SU-DHL-6 (cell line): ENCODE results near the gene PMVK.
A peak's percentile ranks its signal among the peaks of the same experiment; 100 is the strongest.

Source experiments
- H2AFZ ChIP-seq: fragments of 200-600 bp; sonication (generic); 2 replicates; pipeline ENCODE4 v1.6.1; 2014; ENCODE audit warnings: low read depth, mild to moderate bottlenecking, moderate library complexity, mixed read lengths, antibody characterized with exemption, low read length; ENCODE audit not compliant: severe bottlenecking
- H3F3A ChIP-seq: fragments of 200-600 bp; shearing (Covaris generic); 2 replicates; pipeline ENCODE4 v1.6.0; 2016; ENCODE audit warnings: antibody characterized with exemption, mild to moderate bottlenecking; ENCODE audit not compliant: insufficient read depth
- H3K27ac ChIP-seq: fragments of 200-600 bp; sonication (generic); 2 replicates; pipeline ENCODE4 v1.5.1; 2016; ENCODE audit warnings: low read depth, mild to moderate bottlenecking, low read length, moderate library complexity, mixed read lengths
- H3K27me3 ChIP-seq: fragments of 200-600 bp; sonication (generic), shearing (Covaris generic); 2 replicates; pipeline ENCODE4 v1.6.0; 2014; ENCODE audit warnings: mild to moderate bottlenecking, low read length
- H3K36me3 ChIP-seq: fragments of 200-600 bp; sonication (generic); 2 replicates; pipeline ENCODE4 v1.6.1; 2014; ENCODE audit warnings: mild to moderate bottlenecking, low read length, mixed read lengths
- H3K4me2 ChIP-seq: fragments of 300-600, 200-600 bp; shearing (Covaris generic), sonication (generic); 2 replicates; pipeline ENCODE4 v1.6.0; 2014; ENCODE audit warnings: low read length, low read depth, mild to moderate bottlenecking; ENCODE audit not compliant: poor library complexity, severe bottlenecking
- H3K4me3 ChIP-seq: fragments of 200-600 bp; sonication (generic); 2 replicates; pipeline ENCODE4 v1.5.1; 2014; ENCODE audit warnings: antibody characterized with exemption, low read length, mild to moderate bottlenecking, mixed read lengths; ENCODE audit not compliant: insufficient read depth, poor library complexity, severe bottlenecking
- H3K79me2 ChIP-seq: fragments of 200-600 bp; sonication (generic); 2 replicates; pipeline ENCODE4 v1.6.1; 2014; ENCODE audit warnings: mild to moderate bottlenecking, low read length, moderate library complexity; ENCODE audit not compliant: insufficient read depth
- H3K9ac ChIP-seq: fragments of 200-600 bp; sonication (generic); 2 replicates; pipeline ENCODE4 v1.7.0; 2014; ENCODE audit warnings: mild to moderate bottlenecking, low read length
- H3K9me2 ChIP-seq: fragments of 200-600 bp; sonication (generic); replicated peaks from 2 replicates; pipeline ENCODE4 v1.6.1; 2014; ENCODE audit warnings: low read length; ENCODE audit not compliant: insufficient read depth
- H3K9me3 ChIP-seq: fragments of 200-600 bp; sonication (generic); 2 replicates; pipeline ENCODE4 v1.6.1; 2014; ENCODE audit warnings: low read length, mixed read lengths; ENCODE audit not compliant: insufficient read depth
- H4K20me1 ChIP-seq: fragments of 200-600 bp; sonication (generic); 2 replicates; pipeline ENCODE4 v1.6.1; 2014; ENCODE audit warnings: low read depth, mild to moderate bottlenecking, antibody characterized with exemption, low read length, moderate library complexity, mixed read lengths
- EZH2phosphoT487 ChIP-seq: fragments of 200-600 bp; sonication (generic), shearing (Covaris generic); conservative IDR thresholded peaks from 2 replicates; pipeline ENCODE4 v1.6.1; 2018; ENCODE audit warnings: mild to moderate bottlenecking, antibody characterized with exemption, low read length, moderate library complexity, mixed read lengths
- TF ChIP-seq, protein P1 (sequence below): fragments of 200-600 bp; sonication (generic); IDR thresholded peaks from one replicate; pipeline ENCODE4 v1.5.1; 2017; ENCODE audit warnings: antibody characterized with exemption, mild to moderate bottlenecking, low read length, moderate library complexity; ENCODE audit not compliant: insufficient read depth, poor library complexity, severe bottlenecking

The PMVK gene

DNA sequence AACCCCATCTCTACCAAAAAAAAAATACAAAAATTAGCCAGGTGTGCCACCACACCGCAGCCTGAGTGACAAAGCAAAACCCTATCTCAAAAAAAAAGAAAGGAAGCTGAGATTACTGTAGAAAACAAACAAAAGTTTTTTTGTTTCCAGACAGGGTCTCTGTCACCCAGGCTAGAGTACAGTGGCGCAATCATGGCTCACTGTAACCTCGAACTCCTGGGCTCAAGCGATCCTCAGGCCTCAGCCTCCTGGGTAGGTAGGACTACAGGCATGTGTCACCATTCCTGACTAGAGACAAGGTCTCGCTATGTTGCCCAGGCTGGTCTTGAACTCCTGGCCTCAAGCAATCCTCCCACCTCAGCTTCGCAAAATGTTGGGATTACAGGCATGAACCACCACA lies 27.8 kb upstream of the PMVK start:
- H3K9ac ChIP-seq = no peak overlapping the region

GRCh38 chr1:154963643-154964042 lies 27.1 kb upstream of the PMVK start:
- Histone ChIP-seq H3K36me3 (peaks cover 3% of the 10 kb centered on the region; the same call in 1 of the 2 replicates), H3K4me2 (no peak overlapping the region), H3K9me2 (no peaks in the 10 kb centered on the region), H3K9me3 (no peaks in the 10 kb centered on the region), H4K20me1 (no peaks in the 10 kb centered on the region), H3K27me3 (no peaks in the 10 kb centered on the region), H3K4me3 (no peak overlapping the region), H3K79me2 (peaks cover 12% of the 10 kb centered on the region), H3K9ac (no peak overlapping the region), H2AFZ (no peak overlapping the region), H3F3A (peaks cover 22% of the 10 kb centered on the region; the same call in 1 of the 2 replicates), H3K27ac (no peak overlapping the region)
- TF ChIP-seq, protein P1, sequence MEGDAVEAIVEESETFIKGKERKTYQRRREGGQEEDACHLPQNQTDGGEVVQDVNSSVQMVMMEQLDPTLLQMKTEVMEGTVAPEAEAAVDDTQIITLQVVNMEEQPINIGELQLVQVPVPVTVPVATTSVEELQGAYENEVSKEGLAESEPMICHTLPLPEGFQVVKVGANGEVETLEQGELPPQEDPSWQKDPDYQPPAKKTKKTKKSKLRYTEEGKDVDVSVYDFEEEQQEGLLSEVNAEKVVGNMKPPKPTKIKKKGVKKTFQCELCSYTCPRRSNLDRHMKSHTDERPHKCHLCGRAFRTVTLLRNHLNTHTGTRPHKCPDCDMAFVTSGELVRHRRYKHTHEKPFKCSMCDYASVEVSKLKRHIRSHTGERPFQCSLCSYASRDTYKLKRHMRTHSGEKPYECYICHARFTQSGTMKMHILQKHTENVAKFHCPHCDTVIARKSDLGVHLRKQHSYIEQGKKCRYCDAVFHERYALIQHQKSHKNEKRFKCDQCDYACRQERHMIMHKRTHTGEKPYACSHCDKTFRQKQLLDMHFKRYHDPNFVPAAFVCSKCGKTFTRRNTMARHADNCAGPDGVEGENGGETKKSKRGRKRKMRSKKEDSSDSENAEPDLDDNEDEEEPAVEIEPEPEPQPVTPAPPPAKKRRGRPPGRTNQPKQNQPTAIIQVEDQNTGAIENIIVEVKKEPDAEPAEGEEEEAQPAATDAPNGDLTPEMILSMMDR = no peak
- no peak for TF ChIP-seq EZH2phosphoT487

More for the DNA sequence above, 27.8 kb upstream of the PMVK start:
- no peak for TF ChIP-seq EZH2phosphoT487
- TF ChIP-seq, protein P1 = no peak
- Histone ChIP-seq H3K27ac (no peak overlapping the region), H3K27me3 (no peaks in the 10 kb centered on the region), H3K9me2 (no peaks in the 10 kb centered on the region), H3K4me2 (no peak overlapping the region), H3K79me2 (peaks cover 12% of the 10 kb centered on the region), H3F3A (peaks cover 22% of the 10 kb centered on the region; the same call in 1 of the 2 replicates), H3K4me3 (no peak overlapping the region), H3K9me3 (no peaks in the 10 kb centered on the region), H2AFZ (no peak overlapping the region), H4K20me1 (no peaks in the 10 kb centered on the region), H3K36me3 (peaks cover 3% of the 10 kb centered on the region; the same call in 1 of the 2 replicates)

- no peaks in the 10 kb centered on the region for H3K27me3 ChIP-seq
Measured at GRCh38 chr1:154962795-154963330, 26.3 kb upstream of the PMVK start.

More at GRCh38 chr1:154962795-154963330, 26.3 kb upstream of the PMVK start:
- Histone ChIP-seq H2AFZ (no peak overlapping the region), H4K20me1 (no peaks in the 10 kb centered on the region), H3K9ac (peak overlapping the region; percentile 96), H3K4me3 (peak overlapping the region; percentile 82), H3K79me2 (peaks cover 12% of the 10 kb centered on the region), H3K36me3 (peaks cover 3% of the 10 kb centered on the region; the same call in 1 of the 2 replicates), H3K27ac (peak overlapping the region; percentile 91), H3K9me2 (no peaks in the 10 kb centered on the region), H3K4me2 (peak overlapping the region; percentile 72), H3K9me3 (no peaks in the 10 kb centered on the region), H3F3A (peaks cover 27% of the 10 kb centered on the region)
- TF ChIP-seq, protein P1 = no peak
- no peak for TF ChIP-seq EZH2phosphoT487
